PC-3 (cell line): ENCODE measurements around the gene ETFA.

Source experiments
- EZH2 ChIP-seq: fragments of 300-600 bp; sonication (generic); IDR thresholded peaks from one replicate; pipeline ENCODE4 v1.6.1; 2017; ENCODE audit warnings: antibody characterized with exemption, mild to moderate bottlenecking, low read length; ENCODE audit not compliant: unreplicated experiment
- TF ChIP-seq, protein P1 (sequence below): fragments of 300-600 bp; sonication (generic); conservative IDR thresholded peaks from 2 replicates; pipeline ENCODE4 v1.5.1; 2017; ENCODE audit warnings: antibody characterized with exemption, low read depth, mild to moderate bottlenecking, low read length

DNA sequence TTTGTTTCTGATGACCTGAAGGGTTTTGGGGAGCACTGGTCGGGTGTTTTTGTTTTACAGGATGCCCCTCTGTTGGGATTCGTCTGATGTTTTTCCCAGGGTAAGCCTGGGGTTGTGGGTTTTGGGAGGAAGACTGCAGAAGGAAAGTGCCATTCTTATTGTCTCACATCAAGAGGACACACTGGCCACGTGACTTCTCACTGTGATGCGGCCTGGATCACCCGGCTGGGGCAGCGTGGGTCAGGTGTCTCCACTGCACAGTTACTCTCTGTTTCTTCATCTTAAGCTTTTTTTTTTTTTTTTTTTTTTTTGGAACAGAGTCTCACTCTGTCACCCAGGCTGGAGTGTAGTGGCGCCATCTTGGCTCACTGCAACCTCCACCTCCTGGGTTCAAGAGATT, 130.9 kb downstream of the ETFA start:
- TF ChIP-seq, protein P1, sequence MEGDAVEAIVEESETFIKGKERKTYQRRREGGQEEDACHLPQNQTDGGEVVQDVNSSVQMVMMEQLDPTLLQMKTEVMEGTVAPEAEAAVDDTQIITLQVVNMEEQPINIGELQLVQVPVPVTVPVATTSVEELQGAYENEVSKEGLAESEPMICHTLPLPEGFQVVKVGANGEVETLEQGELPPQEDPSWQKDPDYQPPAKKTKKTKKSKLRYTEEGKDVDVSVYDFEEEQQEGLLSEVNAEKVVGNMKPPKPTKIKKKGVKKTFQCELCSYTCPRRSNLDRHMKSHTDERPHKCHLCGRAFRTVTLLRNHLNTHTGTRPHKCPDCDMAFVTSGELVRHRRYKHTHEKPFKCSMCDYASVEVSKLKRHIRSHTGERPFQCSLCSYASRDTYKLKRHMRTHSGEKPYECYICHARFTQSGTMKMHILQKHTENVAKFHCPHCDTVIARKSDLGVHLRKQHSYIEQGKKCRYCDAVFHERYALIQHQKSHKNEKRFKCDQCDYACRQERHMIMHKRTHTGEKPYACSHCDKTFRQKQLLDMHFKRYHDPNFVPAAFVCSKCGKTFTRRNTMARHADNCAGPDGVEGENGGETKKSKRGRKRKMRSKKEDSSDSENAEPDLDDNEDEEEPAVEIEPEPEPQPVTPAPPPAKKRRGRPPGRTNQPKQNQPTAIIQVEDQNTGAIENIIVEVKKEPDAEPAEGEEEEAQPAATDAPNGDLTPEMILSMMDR = no peak
- no peak for TF ChIP-seq EZH2
